ENCODE data around the gene HIBADH. TPM values are rescaled to one million over a fixed set of nuclear protein-coding genes. Genes with fewer than 3 reads are reported as not detected.

HIBADH gene
- total and polyA plus RNA-seq, 9 of the 15 experiments (the other 6 are each of a cell fraction or from before 2014, with no cell fraction given): 10.7 to 67.8 (median 36.9) TPM

- TF ChIP-seq, protein P1, sequence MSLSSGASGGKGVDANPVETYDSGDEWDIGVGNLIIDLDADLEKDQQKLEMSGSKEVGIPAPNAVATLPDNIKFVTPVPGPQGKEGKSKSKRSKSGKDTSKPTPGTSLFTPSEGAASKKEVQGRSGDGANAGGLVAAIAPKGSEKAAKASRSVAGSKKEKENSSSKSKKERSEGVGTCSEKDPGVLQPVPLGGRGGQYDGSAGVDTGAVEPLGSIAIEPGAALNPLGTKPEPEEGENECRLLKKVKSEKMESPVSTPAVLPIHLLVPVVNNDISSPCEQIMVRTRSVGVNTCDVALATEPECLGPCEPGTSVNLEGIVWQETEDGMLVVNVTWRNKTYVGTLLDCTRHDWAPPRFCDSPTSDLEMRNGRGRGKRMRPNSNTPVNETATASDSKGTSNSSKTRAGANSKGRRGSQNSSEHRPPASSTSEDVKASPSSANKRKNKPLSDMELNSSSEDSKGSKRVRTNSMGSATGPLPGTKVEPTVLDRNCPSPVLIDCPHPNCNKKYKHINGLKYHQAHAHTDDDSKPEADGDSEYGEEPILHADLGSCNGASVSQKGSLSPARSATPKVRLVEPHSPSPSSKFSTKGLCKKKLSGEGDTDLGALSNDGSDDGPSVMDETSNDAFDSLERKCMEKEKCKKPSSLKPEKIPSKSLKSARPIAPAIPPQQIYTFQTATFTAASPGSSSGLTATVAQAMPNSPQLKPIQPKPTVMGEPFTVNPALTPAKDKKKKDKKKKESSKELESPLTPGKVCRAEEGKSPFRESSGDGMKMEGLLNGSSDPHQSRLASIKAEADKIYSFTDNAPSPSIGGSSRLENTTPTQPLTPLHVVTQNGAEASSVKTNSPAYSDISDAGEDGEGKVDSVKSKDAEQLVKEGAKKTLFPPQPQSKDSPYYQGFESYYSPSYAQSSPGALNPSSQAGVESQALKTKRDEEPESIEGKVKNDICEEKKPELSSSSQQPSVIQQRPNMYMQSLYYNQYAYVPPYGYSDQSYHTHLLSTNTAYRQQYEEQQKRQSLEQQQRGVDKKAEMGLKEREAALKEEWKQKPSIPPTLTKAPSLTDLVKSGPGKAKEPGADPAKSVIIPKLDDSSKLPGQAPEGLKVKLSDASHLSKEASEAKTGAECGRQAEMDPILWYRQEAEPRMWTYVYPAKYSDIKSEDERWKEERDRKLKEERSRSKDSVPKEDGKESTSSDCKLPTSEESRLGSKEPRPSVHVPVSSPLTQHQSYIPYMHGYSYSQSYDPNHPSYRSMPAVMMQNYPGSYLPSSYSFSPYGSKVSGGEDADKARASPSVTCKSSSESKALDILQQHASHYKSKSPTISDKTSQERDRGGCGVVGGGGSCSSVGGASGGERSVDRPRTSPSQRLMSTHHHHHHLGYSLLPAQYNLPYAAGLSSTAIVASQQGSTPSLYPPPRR (CRISPR knock-in tag; IDR thresholded peaks at IDR 0.05; ENCODE audit: borderline replicate concordance): no peak
- TF ChIP-seq ZSCAN32 (CRISPR knock-in tag; IDR thresholded peaks at IDR 0.05) (no peak), ZNF518B (CRISPR knock-in tag; IDR thresholded peaks at IDR 0.05) (no peak), HOMEZ (CRISPR knock-in tag; IDR thresholded peaks at IDR 0.05) (no peak)
These were observed 141.6 kb downstream of the HIBADH start (continued) for GRCh38 chr7:27520815-27521790.
